Stomach (tissue), 4 donors: ENCODE measurements around the gene MTERF2.

Experiments used
- EP300 ChIP-seq: sonication (generic); formaldehyde crosslinking; IDR thresholded peaks from one replicate; pipeline ENCODE4 v1.6.1; 2017; ENCODE audit warnings: antibody characterized with exemption
- POLR2A ChIP-seq, 4 donors: fragments of 450-650 bp; IDR thresholded peaks; one replicate each; pipeline ENCODE4 v1.6.1; 2016; ENCODE audit warnings: antibody characterized with exemption in 4 of 4, control low read depth in 2 of 4, mild to moderate bottlenecking in 1 of 4, moderate library complexity in 1 of 4
- POLR2AphosphoS5 ChIP-seq, 3 donors: sonication (generic); formaldehyde crosslinking; IDR thresholded peaks; one replicate each; pipeline ENCODE4 v1.6.1; 2016; ENCODE audit warnings: antibody characterized with exemption in 3 of 3
- TF ChIP-seq, protein P1 (sequence below), 7 experiments: fragments of 450-650 bp in 4 of 7; fragments of 200-600 bp in 3 of 7; sonication (generic) in 3 of 7; IDR thresholded peaks; one replicate each; pipeline ENCODE4 v1.5.1; 2016 to 2019; ENCODE audit warnings: antibody characterized with exemption in 7 of 7, control low read depth in 2 of 7, mild to moderate bottlenecking in 1 of 7

DNA sequence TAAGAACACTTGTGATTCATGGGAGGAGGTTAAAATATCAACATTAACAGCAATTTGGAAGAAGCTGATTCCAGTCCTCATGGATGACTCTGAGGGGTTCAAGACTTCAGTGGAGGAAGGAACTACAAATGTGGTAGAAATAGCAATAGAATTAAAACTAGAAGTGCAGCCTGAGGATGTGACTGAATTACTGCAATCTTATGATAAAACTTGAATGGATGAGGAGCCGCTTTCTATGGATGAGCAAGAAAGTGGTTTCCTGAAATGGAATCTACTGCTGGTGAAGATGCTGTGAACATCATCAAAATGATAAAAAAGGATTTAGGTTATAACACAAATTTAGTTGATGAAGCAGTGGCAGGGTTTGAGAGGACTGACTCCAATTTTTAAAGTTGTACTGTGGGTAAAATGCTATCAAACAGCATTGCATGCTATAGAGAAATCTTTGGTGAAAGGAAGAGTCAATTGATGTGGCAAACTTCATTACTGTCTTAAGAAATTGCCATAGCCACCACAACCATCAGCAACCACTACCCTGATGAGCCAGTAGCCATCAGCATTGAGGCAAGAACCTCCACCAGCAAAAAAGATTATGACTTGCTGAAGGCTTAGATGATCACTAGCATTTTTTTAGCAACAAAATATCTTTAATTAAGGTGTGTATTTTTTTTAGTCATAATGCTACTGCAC, 25.9 kb upstream of the MTERF2 start:
- TF ChIP-seq, protein P1, sequence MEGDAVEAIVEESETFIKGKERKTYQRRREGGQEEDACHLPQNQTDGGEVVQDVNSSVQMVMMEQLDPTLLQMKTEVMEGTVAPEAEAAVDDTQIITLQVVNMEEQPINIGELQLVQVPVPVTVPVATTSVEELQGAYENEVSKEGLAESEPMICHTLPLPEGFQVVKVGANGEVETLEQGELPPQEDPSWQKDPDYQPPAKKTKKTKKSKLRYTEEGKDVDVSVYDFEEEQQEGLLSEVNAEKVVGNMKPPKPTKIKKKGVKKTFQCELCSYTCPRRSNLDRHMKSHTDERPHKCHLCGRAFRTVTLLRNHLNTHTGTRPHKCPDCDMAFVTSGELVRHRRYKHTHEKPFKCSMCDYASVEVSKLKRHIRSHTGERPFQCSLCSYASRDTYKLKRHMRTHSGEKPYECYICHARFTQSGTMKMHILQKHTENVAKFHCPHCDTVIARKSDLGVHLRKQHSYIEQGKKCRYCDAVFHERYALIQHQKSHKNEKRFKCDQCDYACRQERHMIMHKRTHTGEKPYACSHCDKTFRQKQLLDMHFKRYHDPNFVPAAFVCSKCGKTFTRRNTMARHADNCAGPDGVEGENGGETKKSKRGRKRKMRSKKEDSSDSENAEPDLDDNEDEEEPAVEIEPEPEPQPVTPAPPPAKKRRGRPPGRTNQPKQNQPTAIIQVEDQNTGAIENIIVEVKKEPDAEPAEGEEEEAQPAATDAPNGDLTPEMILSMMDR (IDR thresholded peaks at IDR 0.05): no peak
- TF ChIP-seq POLR2AphosphoS5 (IDR thresholded peaks at IDR 0.05): no peak
- TF ChIP-seq POLR2A (IDR thresholded peaks at IDR 0.05): no peak
- no peak for TF ChIP-seq EP300
